Glutamatergic neuron (in vitro differentiated cells): ENCODE results near the gene GRIN1. TPM values are rescaled to one million over a fixed set of nuclear protein-coding genes. Genes with fewer than 3 reads are reported as not detected.

ENCODE experiments used
- DNase-seq: peaks from one replicate; pipeline ENCODE4 v3.0.0; 2022
- H3K27ac Mint-ChIP-seq: one replicate; pipeline ENCODE4 v1.8.0; 2020; ENCODE audit warnings: mild to moderate bottlenecking, mixed read lengths, inconsistent platforms; ENCODE audit not compliant: unreplicated experiment
- H3K27me3 Mint-ChIP-seq: one replicate; pipeline ENCODE4 v1.8.0; 2020; ENCODE audit warnings: mild to moderate bottlenecking, moderate library complexity, mixed read lengths, inconsistent platforms; ENCODE audit not compliant: unreplicated experiment
- H3K36me3 Mint-ChIP-seq: one replicate; pipeline ENCODE4 v1.8.0; 2020; ENCODE audit warnings: mild to moderate bottlenecking, mixed read lengths, inconsistent platforms; ENCODE audit not compliant: unreplicated experiment
- H3K4me1 Mint-ChIP-seq: one replicate; pipeline ENCODE4 v1.8.0; 2020; ENCODE audit warnings: mild to moderate bottlenecking, low read depth, mixed read lengths, inconsistent platforms; ENCODE audit not compliant: unreplicated experiment
- H3K4me3 Mint-ChIP-seq: one replicate; pipeline ENCODE4 v1.8.0; 2020; ENCODE audit warnings: mild to moderate bottlenecking, mixed read lengths, inconsistent platforms; ENCODE audit not compliant: unreplicated experiment
- H3K9me3 Mint-ChIP-seq: one replicate; pipeline ENCODE4 v1.8.0; 2020; ENCODE audit warnings: mild to moderate bottlenecking, moderate library complexity, mixed read lengths, inconsistent platforms; ENCODE audit not compliant: unreplicated experiment
- total RNA-seq: library from RNA; stranded (reverse); fragmentation: NEBNext Ultra II Directional; extraction: Animal tissue kit (Norgen Biotek cat#: 25700); gene quantifications from one replicate; pipeline ENCODE4 v1.2.1, GENCODE V29; 2021; ENCODE audit not compliant: unreplicated experiment
- TF ChIP-seq, protein P1 (sequence below): fragments of 200-600 bp; sonication (generic); IDR thresholded peaks from one replicate; pipeline ENCODE4 v1.5.0; 2021; ENCODE audit not compliant: partially characterized antibody, unreplicated experiment

Gene GRIN1
- total RNA-seq, 1 donor from 2014 or later = 5.5 TPM

GRCh38 chr9:137168573-137168903 lies 29.6 kb downstream of the GRIN1 start:
- Mint-ChIP-seq H3K27me3 (peaks cover 10% of the 10 kb centered on the region), H3K36me3 (no peaks in the 10 kb centered on the region), H3K4me3 (peak overlapping the region; percentile 64), H3K4me1 (no peaks in the 10 kb centered on the region), H3K9me3 (peaks cover 3% of the 10 kb centered on the region), H3K27ac (no peak overlapping the region)
- no peak for DNase-seq
- TF ChIP-seq, protein P1, sequence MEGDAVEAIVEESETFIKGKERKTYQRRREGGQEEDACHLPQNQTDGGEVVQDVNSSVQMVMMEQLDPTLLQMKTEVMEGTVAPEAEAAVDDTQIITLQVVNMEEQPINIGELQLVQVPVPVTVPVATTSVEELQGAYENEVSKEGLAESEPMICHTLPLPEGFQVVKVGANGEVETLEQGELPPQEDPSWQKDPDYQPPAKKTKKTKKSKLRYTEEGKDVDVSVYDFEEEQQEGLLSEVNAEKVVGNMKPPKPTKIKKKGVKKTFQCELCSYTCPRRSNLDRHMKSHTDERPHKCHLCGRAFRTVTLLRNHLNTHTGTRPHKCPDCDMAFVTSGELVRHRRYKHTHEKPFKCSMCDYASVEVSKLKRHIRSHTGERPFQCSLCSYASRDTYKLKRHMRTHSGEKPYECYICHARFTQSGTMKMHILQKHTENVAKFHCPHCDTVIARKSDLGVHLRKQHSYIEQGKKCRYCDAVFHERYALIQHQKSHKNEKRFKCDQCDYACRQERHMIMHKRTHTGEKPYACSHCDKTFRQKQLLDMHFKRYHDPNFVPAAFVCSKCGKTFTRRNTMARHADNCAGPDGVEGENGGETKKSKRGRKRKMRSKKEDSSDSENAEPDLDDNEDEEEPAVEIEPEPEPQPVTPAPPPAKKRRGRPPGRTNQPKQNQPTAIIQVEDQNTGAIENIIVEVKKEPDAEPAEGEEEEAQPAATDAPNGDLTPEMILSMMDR = no peak

DNA sequence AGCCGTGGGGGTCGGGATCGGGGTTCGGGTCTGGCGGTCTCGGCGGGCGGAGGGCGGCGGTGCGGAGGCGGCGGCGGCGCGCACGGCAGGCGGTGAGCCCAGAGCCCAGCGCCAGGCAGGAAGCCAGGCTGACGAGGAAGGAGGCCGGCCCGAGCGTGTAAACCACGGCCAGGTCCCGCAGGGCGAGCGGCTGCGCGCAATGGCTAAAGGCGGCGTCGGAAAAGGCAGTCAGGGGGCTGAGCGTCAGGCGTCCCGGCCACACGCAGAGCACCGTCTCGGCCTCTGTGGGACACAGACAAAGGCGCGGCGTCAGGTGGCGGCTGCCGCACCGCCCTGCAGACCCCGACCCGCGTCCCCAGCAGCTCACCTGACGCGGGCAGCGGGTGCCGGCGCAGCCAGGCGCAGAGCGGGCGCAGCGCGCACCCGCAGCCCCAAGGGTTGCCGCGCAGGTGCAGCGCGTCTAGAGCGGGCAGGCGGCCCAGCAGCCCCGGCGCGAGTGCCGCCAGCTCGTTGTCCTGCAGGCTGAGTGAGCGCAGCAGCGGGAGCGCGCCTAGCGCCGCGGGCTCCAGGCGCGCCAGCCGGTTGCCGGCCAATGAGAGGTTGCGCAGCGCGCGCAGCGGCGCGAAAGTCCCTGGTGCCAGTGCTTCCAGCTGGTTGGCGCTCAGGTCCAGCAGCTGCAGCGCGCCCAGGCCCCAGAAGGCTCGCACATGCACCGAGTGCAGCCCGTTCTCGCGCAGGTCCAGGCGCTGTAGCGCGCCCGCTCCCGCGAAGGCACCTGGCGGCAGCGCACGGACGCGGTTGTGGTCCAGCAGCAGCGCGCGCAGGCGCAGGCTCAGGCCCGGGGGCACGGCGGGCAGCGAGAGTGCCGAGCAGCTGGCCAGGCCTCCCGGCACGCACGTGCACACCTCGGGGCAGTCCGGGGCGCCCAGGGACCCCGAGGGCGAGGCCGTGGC lies 30.2 kb downstream of the GRIN1 start:
- no peaks in the 10 kb centered on the region for H3K4me1 Mint-ChIP-seq
- peaks cover 9% of the 10 kb centered on the region for H3K27me3 Mint-ChIP-seq
- H3K9me3 Mint-ChIP-seq = peaks cover 3% of the 10 kb centered on the region
- H3K27ac Mint-ChIP-seq = no peak overlapping the region
- TF ChIP-seq, protein P1 = no peak
- no peaks in the 10 kb centered on the region for H3K36me3 Mint-ChIP-seq
- H3K4me3 Mint-ChIP-seq = peak overlapping the region; percentile 84
- peak; percentile 77 for DNase-seq

DNA sequence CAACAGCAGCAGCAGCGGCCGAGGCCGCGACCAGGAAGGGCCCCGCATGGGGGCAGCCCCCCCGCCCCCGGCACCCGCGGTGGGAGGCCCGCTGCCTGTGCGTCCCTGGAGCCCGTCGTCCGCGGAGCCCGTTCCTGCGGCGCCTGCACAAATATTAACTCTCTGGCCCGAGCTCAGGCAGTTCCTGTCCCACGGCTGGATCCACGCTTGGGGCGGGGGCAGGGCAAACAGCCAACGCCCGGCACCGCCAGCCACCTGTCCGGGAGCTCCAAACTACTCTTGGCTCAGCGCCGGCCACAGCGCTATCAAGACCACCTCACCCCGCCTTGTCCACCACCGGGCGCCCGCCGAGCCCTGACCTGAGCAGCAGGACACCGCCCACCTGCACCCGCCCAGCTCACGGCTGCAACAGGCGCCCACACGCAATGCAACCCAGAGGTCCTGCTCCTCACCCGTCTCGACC lies 31.0 kb downstream of the GRIN1 start, which contains the start of gene LRRC26:
Gene LRRC26, minus strand, starts transcription at position 156 of the 463 bp plus-strand sequence. Its CDS starts 108 bp downstream, at position 48.
- TF ChIP-seq, protein P1 = no peak
- Mint-ChIP-seq H3K27me3 (peaks cover 9% of the 10 kb centered on the region), H3K36me3 (no peaks in the 10 kb centered on the region), H3K27ac (no peak within 1 kb of the TSS), H3K4me3 (peak within 1 kb of the TSS; percentile 84), H3K4me1 (no peaks in the 10 kb centered on the region), H3K9me3 (peaks cover 3% of the 10 kb centered on the region)
- DNase-seq = no peak

DNA sequence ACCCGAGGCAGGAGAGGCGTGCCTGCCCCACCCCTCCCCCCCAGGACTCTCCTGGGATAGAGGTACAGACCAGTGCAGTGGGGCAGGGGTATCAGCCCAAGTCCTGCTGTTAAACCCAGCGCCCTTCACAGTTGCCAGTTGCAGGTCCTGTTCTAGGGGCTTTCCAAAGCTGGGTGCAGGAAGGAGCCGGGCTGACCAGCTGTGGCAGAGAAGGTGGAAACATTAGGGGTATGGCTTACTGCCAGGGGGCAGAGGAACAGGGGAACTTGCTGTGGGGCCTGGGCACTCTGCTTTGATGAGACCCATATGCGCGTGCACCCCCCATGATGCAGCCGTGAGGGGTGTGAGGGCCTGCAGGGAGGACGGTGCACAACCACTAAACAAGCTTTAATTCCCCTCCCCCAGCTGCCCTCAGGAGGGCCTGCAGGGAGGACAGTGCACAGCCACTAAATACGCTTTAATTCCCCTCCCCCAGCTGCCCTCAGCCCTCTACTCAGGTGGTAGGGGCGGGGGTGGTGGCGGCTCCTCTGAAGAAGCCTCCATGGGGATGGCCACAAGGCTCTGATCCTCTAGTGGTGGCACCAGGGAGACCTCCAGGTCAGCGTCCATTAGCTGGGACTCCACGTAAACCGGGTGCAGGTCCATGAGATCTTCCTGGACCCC lies 31.7 kb downstream of the GRIN1 start:
- TF ChIP-seq, protein P1 = no peak
- Mint-ChIP-seq H3K4me3 (no peak overlapping the region), H3K27ac (no peak overlapping the region), H3K4me1 (no peaks in the 10 kb centered on the region), H3K36me3 (no peaks in the 10 kb centered on the region), H3K9me3 (peaks cover 3% of the 10 kb centered on the region), H3K27me3 (peaks cover 9% of the 10 kb centered on the region)
- DNase-seq = no peak
